ENCODE measurements around the gene PXDN.

Gene PXDN

DNA sequence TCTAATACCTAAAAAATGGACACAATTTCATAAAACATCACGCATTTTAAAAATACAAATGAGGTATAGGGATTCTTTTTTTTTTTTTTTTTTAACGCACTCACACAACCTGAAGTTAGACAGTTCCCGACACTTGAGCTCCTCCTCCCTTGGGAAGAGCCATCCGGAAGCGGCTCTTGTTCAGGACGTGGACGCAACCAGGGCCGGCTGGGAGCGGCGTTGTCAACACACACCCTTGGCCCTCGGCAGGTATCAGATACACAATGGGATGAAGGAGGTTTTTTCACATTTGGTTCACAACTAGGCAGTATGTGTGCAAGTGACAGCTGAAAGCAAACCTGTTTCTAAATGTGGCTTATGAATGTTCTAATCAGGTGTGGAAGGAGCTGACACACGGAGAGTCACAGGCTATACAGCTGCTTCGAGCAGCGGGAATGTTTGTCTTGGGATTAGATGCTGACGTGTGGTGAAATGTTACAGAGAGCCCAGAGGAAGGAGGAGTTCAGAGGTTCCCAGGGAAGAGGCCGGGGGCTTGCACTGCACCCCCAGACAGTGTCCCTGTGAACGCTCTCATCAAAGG, 111.1 kb downstream of the PXDN start:
- H3K4me3 ChIP-seq (ENCODE audit: low read depth, low read length), result no peak overlapping the region
- TF ChIP-seq, protein P1, sequence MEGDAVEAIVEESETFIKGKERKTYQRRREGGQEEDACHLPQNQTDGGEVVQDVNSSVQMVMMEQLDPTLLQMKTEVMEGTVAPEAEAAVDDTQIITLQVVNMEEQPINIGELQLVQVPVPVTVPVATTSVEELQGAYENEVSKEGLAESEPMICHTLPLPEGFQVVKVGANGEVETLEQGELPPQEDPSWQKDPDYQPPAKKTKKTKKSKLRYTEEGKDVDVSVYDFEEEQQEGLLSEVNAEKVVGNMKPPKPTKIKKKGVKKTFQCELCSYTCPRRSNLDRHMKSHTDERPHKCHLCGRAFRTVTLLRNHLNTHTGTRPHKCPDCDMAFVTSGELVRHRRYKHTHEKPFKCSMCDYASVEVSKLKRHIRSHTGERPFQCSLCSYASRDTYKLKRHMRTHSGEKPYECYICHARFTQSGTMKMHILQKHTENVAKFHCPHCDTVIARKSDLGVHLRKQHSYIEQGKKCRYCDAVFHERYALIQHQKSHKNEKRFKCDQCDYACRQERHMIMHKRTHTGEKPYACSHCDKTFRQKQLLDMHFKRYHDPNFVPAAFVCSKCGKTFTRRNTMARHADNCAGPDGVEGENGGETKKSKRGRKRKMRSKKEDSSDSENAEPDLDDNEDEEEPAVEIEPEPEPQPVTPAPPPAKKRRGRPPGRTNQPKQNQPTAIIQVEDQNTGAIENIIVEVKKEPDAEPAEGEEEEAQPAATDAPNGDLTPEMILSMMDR (IDR thresholded peaks at IDR 0.05; ENCODE audit: low read depth, low read length), result no peak
- no peak for DNase-seq
- no peaks in the 10 kb centered on the region for H3K27me3 ChIP-seq (ENCODE audit: insufficient read depth, low read depth, severe bottlenecking)
- no peaks in the 10 kb centered on the region for H3K9me3 ChIP-seq (ENCODE audit: severe bottlenecking)
- H3K36me3 ChIP-seq, result peaks cover 23% of the 10 kb centered on the region
- H3K27ac ChIP-seq, result no peak overlapping the region

DNA sequence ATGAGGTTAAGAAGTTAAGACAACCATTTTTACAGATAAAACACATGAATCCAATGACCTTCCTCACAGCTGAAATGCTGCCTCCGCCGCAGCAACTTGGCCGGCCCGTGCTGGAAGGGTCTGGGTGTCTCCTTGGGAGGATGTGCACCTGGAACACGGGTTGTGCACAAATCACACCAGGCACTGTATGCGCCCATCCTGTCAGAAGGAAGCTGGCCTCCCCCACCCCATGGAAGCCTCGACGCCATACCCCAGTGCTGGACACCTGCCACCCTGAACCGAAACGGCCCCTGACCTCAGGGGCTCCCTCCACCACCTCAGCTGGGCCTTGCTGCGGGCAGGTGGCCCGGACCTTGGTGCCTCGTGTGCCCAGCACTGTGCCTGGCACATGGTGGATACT, 111.8 kb downstream of the PXDN start:
- H3K27me3 ChIP-seq (ENCODE audit: insufficient read depth, low read depth, severe bottlenecking), result no peaks in the 10 kb centered on the region
- DNase-seq, result no peak
- TF ChIP-seq, protein P1 (IDR thresholded peaks at IDR 0.05; ENCODE audit: low read depth, low read length), result no peak
- H3K9me3 ChIP-seq (ENCODE audit: severe bottlenecking), result no peaks in the 10 kb centered on the region
- no peak overlapping the region for H3K4me3 ChIP-seq (ENCODE audit: low read depth, low read length)
- peaks cover 23% of the 10 kb centered on the region for H3K36me3 ChIP-seq
- H3K27ac ChIP-seq, result no peak overlapping the region

DNA sequence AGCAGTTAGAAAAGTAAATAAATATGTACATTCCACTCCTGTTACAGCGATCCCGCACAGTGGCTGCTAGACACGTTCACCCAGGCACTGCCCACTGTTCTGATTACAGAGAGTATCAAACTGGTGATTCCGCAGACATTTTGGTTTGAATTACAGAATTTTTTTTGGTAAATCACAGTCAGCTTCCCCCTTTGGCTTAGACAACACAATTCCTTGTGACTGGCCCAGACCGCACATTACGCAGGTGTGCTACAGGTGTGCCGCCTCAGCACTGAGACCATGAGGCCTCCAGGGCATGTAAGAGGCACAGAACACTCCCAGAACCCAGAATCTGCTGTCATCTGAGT, 112.3 kb downstream of the PXDN start:
- DNase-seq, result no peak
- TF ChIP-seq, protein P1 (IDR thresholded peaks at IDR 0.05; ENCODE audit: low read depth, low read length), result no peak
- no peaks in the 10 kb centered on the region for H3K27me3 ChIP-seq (ENCODE audit: insufficient read depth, low read depth, severe bottlenecking)
- no peak overlapping the region for H3K4me3 ChIP-seq (ENCODE audit: low read depth, low read length)
- peaks cover 23% of the 10 kb centered on the region for H3K36me3 ChIP-seq
- no peak overlapping the region for H3K27ac ChIP-seq
- H3K9me3 ChIP-seq (ENCODE audit: severe bottlenecking), result no peaks in the 10 kb centered on the region

DNA sequence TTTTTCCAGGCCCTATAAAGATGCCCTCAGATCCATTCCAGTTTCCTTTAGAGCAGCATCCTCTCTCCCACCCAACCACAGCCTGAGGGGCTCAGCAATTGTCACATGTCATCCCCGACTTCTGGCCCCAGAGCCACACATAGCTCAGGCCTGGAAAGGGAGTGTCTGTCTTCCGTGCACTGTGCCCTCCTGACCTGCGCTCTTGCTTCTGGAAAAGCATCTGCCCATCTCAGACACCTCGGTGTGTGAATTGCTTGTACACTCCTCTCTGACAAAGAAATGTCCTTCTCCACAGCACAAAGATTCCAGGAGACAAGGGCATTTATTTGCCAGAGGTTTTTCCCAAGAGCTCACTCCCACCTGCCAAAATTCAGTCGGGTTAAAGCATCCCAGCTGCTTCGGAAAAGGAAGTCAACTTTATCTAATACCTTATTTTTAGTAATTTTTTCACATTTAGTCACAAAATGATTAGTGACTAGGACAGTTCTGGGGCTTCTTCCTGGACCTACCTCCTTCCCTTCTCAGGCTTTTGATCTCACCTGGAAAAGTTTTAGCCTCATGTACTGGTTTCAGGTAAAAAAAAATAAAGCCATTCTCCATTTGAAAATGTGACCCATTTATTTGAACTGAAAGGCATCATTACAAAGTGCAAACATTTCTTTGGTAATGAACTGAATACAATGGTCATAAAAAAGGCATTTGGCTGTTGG, 112.9 kb downstream of the PXDN start:
- no peaks in the 10 kb centered on the region for H3K9me3 ChIP-seq (ENCODE audit: severe bottlenecking)
- H3K27me3 ChIP-seq (ENCODE audit: insufficient read depth, low read depth, severe bottlenecking), result no peaks in the 10 kb centered on the region
- H3K27ac ChIP-seq, result no peak overlapping the region
- H3K4me3 ChIP-seq (ENCODE audit: low read depth, low read length), result no peak overlapping the region
- H3K36me3 ChIP-seq, result peaks cover 23% of the 10 kb centered on the region
- no peak for DNase-seq
- TF ChIP-seq, protein P1 (IDR thresholded peaks at IDR 0.05; ENCODE audit: low read depth, low read length), result no peak

DNA sequence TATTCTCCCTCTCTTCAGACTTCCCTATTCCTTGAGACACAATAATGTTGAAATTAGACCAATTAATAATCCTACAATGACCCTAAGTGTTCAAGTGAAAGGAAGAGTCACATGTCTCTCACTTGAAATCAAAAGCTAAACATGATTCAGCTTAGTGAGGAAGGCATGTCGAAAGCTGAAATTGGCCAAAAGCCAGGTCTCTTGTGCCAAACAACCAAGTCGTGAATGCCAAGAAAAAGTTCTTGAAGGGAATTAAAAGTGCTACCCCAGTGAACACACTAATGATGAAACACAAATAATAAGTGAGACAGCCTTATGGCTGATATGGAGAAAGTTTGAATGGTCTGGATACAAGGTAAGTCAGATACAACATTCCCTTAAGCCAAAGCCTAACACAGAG, 115.4 kb downstream of the PXDN start:
- no peak for DNase-seq
- peaks cover 7% of the 10 kb centered on the region for H3K36me3 ChIP-seq

More for the DNA sequence above, 115.4 kb downstream of the PXDN start:
- Histone ChIP-seq H3K27ac (no peak overlapping the region), H3K4me3 (ENCODE audit: low read depth, low read length) (no peak overlapping the region), H3K27me3 (ENCODE audit: insufficient read depth, low read depth, severe bottlenecking) (no peaks in the 10 kb centered on the region), H3K9me3 (ENCODE audit: severe bottlenecking) (no peaks in the 10 kb centered on the region)
- TF ChIP-seq, protein P1 (IDR thresholded peaks at IDR 0.05; ENCODE audit: low read depth, low read length), result no peak

All from WERI-Rb-1 (cell line).